ENCODE measurements around the gene LPP.

The LPP gene

GRCh38 chr3:188918093-188918492 lies 764.1 kb downstream of the LPP start:
- DNase-seq (ENCODE audit: low spot score) = no peak

- no peak for DNase-seq (ENCODE audit: low spot score)
These were observed 769.7 kb downstream of the LPP start for GRCh38 chr3:188923671-188924070.

GRCh38 chr3:188925376-188925775 lies 771.4 kb downstream of the LPP start:
- DNase-seq (ENCODE audit: low spot score) = no peak

GRCh38 chr3:188926111-188926510 lies 772.2 kb downstream of the LPP start:
- no peak for DNase-seq (ENCODE audit: low spot score)

- no peak for DNase-seq (ENCODE audit: low spot score)
These were observed 773.0 kb downstream of the LPP start for GRCh38 chr3:188926741-188927511.

GRCh38 chr3:188927971-188928370 lies 774.0 kb downstream of the LPP start:
- no peak for DNase-seq (ENCODE audit: low spot score)

GRCh38 chr3:188929137-188929536 lies 775.2 kb downstream of the LPP start:
- no peak for DNase-seq (ENCODE audit: low spot score)

GRCh38 chr3:188931036-188931435 lies 777.1 kb downstream of the LPP start:
- DNase-seq (ENCODE audit: low spot score) = no peak

- DNase-seq (ENCODE audit: low spot score) = no peak
These were observed 777.6 kb downstream of the LPP start for GRCh38 chr3:188931531-188931930.

- no peak for DNase-seq (ENCODE audit: low spot score)
These were observed 781.0 kb downstream of the LPP start for GRCh38 chr3:188934989-188935388.

GRCh38 chr3:188936597-188937107 lies 782.7 kb downstream of the LPP start:
- no peak for DNase-seq (ENCODE audit: low spot score)

GRCh38 chr3:188937389-188937788 lies 783.4 kb downstream of the LPP start:
- DNase-seq (ENCODE audit: low spot score) = no peak

- DNase-seq (ENCODE audit: low spot score) = no peak
These were observed 785.0 kb downstream of the LPP start for GRCh38 chr3:188938999-188939398.

- DNase-seq (ENCODE audit: low spot score) = no peak
These were observed 786.0 kb downstream of the LPP start for GRCh38 chr3:188939814-188940572.

All from left forelimb (tissue), 1 donor.